Glutamatergic neuron (in vitro differentiated cells): ENCODE results near the gene PRDM16. TPM values are rescaled to one million over a fixed set of nuclear protein-coding genes. Genes with fewer than 3 reads are reported as not detected.
"Not testable (repeated sequence)": the region's sequence is repeated elsewhere in the genome, so short reads cannot be mapped to it uniquely, and the experiment has no call there.

Source experiments
- DNase-seq: peaks from one replicate; pipeline ENCODE4 v3.0.0; 2022
- H3K27ac Mint-ChIP-seq: one replicate; pipeline ENCODE4 v1.8.0; 2020; ENCODE audit warnings: mild to moderate bottlenecking, mixed read lengths, inconsistent platforms; ENCODE audit not compliant: unreplicated experiment
- H3K27me3 Mint-ChIP-seq: one replicate; pipeline ENCODE4 v1.8.0; 2020; ENCODE audit warnings: mild to moderate bottlenecking, moderate library complexity, mixed read lengths, inconsistent platforms; ENCODE audit not compliant: unreplicated experiment
- H3K36me3 Mint-ChIP-seq: one replicate; pipeline ENCODE4 v1.8.0; 2020; ENCODE audit warnings: mild to moderate bottlenecking, mixed read lengths, inconsistent platforms; ENCODE audit not compliant: unreplicated experiment
- H3K4me1 Mint-ChIP-seq: one replicate; pipeline ENCODE4 v1.8.0; 2020; ENCODE audit warnings: mild to moderate bottlenecking, low read depth, mixed read lengths, inconsistent platforms; ENCODE audit not compliant: unreplicated experiment
- H3K4me3 Mint-ChIP-seq: one replicate; pipeline ENCODE4 v1.8.0; 2020; ENCODE audit warnings: mild to moderate bottlenecking, mixed read lengths, inconsistent platforms; ENCODE audit not compliant: unreplicated experiment
- H3K9me3 Mint-ChIP-seq: one replicate; pipeline ENCODE4 v1.8.0; 2020; ENCODE audit warnings: mild to moderate bottlenecking, moderate library complexity, mixed read lengths, inconsistent platforms; ENCODE audit not compliant: unreplicated experiment
- total RNA-seq: library from RNA; stranded (reverse); fragmentation: NEBNext Ultra II Directional; extraction: Animal tissue kit (Norgen Biotek cat#: 25700); gene quantifications from one replicate; pipeline ENCODE4 v1.2.1, GENCODE V29; 2021; ENCODE audit not compliant: unreplicated experiment
- TF ChIP-seq, protein P1 (sequence below): fragments of 200-600 bp; sonication (generic); IDR thresholded peaks from one replicate; pipeline ENCODE4 v1.5.0; 2021; ENCODE audit not compliant: partially characterized antibody, unreplicated experiment

Gene PRDM16
- total RNA-seq, 1 donor from 2014 or later, result 0.07 TPM

DNA sequence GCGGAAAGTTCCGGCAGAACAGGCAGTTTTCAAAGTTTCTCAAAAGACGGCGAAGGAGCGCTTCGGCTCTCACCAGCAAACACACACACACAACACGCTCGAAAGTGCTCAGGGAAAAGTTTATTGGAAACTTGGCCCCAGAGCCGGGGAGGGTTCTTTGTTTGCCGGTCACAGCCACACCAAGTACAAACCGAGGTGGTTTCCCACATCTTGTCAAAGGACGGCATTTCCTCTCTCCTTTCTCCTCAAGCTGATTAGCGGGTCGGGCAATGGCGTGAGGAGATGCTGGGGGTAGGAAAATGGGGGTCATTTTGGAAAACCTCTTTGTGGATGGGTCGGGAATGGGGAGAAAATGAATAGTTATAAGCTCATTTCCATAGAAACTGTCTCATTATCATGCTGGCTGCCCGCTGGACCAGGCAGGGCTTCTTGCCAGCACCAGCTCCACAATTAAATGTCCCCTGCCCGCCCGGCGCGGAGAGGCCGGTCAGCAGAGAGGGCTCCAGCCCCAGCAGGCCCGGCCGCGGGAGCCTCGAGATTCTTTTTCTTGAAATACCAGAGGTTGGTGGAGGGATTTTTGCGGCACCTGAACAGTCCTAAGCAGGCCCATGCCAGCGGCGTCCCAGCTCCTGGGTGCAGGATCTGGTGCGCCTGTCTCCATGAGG, 92.3 kb downstream of the PRDM16 start:
- H3K27me3 Mint-ChIP-seq, result peaks cover 3% of the 10 kb centered on the region
- DNase-seq, result no peak
- peaks cover 16% of the 10 kb centered on the region for H3K4me1 Mint-ChIP-seq
- H3K36me3 Mint-ChIP-seq, result no peaks in the 10 kb centered on the region
- TF ChIP-seq, protein P1, sequence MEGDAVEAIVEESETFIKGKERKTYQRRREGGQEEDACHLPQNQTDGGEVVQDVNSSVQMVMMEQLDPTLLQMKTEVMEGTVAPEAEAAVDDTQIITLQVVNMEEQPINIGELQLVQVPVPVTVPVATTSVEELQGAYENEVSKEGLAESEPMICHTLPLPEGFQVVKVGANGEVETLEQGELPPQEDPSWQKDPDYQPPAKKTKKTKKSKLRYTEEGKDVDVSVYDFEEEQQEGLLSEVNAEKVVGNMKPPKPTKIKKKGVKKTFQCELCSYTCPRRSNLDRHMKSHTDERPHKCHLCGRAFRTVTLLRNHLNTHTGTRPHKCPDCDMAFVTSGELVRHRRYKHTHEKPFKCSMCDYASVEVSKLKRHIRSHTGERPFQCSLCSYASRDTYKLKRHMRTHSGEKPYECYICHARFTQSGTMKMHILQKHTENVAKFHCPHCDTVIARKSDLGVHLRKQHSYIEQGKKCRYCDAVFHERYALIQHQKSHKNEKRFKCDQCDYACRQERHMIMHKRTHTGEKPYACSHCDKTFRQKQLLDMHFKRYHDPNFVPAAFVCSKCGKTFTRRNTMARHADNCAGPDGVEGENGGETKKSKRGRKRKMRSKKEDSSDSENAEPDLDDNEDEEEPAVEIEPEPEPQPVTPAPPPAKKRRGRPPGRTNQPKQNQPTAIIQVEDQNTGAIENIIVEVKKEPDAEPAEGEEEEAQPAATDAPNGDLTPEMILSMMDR, result no peak
- no peak overlapping the region for H3K4me3 Mint-ChIP-seq
- no peak overlapping the region for H3K27ac Mint-ChIP-seq
- H3K9me3 Mint-ChIP-seq, result peaks cover 3% of the 10 kb centered on the region

DNA sequence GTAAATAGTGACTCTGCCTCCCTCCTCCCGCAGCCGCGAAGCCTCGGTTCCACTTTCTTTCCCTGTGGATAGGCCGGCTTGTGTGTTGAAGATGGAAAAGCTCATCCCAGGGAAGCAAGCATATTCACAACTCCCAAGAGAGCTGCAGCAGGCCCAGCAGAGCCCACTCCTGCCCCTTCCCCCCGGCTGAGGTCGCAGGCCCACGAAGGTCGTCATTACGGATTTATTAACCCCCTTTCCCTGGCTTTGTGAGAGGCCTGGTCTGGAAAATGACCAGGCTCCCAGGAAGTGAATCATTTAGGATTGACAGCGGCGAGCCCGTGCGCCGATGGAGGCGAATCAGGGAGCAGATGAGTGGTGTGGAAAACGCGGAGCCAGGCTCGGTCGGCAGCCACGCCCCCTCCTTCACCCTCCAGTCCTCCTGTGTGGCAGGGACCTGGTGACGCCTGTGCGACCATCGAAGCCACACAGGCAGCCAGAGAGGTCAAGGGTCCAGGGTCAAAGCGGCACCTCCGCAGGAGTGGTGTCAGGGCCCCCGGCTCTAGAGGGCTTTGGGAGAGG, 93.4 kb downstream of the PRDM16 start:
- Mint-ChIP-seq H3K27me3 (peaks cover 3% of the 10 kb centered on the region), H3K27ac (no peak overlapping the region), H3K4me1 (peaks cover 10% of the 10 kb centered on the region), H3K4me3 (no peak overlapping the region), H3K9me3 (peaks cover 3% of the 10 kb centered on the region), H3K36me3 (no peaks in the 10 kb centered on the region)
- no peak for DNase-seq
- TF ChIP-seq, protein P1, result no peak

DNA sequence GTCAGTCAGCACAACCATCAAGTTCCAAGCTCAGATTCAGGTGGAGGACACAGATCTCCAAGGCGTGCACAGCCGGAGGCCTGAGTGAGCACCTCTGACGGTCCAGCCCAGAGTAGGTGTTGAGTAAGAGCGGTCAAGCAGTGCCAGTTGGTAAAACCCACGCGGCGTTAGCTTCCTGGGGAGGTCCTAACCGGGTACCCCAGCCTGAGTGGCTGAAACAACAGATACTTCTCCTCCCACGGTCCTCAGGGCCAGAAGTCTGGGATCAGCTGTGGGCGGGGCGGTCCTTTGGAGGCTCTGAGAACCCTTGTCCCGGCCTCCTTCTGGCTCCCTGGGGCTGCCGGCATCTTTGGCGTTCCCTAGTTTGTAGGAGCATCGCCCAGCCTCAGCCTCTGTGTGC, 94.4 kb downstream of the PRDM16 start:
- Mint-ChIP-seq H3K9me3 (no peaks in the 10 kb centered on the region), H3K27me3 (peaks cover 3% of the 10 kb centered on the region), H3K36me3 (no peaks in the 10 kb centered on the region), H3K27ac (no peak overlapping the region), H3K4me3 (no peak overlapping the region), H3K4me1 (peaks cover 4% of the 10 kb centered on the region)
- no peak for DNase-seq
- TF ChIP-seq, protein P1, result no peak

DNA sequence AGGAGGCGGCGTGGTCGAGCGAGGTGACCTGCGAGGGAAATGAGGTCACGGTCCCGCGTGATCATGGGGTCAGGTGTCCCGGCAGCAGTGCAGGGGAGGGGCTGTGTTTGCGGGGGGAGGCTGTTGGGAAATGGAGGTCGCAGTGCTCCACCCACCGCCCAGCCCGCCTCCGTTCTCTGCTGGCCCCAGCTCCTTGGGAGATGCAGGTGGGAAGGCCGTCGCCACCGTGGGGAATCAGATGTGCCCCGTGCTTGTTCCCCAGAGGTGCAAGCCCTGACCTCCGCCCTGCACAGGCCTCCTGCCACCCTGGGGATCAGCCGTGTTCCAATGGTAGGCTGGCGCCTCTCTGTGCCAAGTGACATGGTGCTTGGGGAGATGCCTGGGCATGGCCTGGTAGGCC, 95.7 kb downstream of the PRDM16 start:
- Mint-ChIP-seq H3K36me3 (no peaks in the 10 kb centered on the region), H3K9me3 (no peaks in the 10 kb centered on the region), H3K4me3 (no peak overlapping the region), H3K4me1 (peaks cover 2% of the 10 kb centered on the region), H3K27me3 (peaks cover 1% of the 10 kb centered on the region), H3K27ac (no peak overlapping the region)
- no peak for DNase-seq
- TF ChIP-seq, protein P1, result no peak

DNA sequence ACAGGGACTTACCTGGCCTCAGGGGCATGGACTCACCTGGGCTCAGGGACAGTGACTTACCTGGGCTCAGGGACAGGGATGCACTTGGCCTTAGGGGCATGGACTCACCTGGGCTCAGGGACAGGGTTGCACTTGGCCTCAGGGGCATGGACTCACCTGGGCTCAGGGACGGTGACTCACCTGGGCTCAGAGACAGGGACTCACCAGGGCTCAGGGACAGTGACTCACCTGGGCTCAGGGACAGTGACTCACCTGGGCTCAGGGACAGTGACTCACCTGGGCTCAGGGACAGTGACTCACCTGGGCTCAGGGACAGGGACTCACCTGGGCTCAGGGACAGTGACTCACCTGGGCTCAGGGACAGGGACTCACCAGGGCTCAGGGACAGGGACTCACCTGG, 96.2 kb downstream of the PRDM16 start:
- H3K27ac Mint-ChIP-seq, H3K36me3 Mint-ChIP-seq, H3K4me3 Mint-ChIP-seq, DNase-seq, H3K27me3 Mint-ChIP-seq, H3K9me3 Mint-ChIP-seq, H3K4me1 Mint-ChIP-seq: not testable (repeated sequence)
